ENCODE results near the gene ROCK2. TPM values are rescaled to one million over a fixed set of nuclear protein-coding genes. Genes with fewer than 3 reads are reported as not detected.

Gene ROCK2
- total and polyA plus RNA-seq, 9 of the 15 experiments (the other 6 are each of a cell fraction or from before 2014, with no cell fraction given) = 4.9 to 30.6 (median 14.3) TPM

DNA sequence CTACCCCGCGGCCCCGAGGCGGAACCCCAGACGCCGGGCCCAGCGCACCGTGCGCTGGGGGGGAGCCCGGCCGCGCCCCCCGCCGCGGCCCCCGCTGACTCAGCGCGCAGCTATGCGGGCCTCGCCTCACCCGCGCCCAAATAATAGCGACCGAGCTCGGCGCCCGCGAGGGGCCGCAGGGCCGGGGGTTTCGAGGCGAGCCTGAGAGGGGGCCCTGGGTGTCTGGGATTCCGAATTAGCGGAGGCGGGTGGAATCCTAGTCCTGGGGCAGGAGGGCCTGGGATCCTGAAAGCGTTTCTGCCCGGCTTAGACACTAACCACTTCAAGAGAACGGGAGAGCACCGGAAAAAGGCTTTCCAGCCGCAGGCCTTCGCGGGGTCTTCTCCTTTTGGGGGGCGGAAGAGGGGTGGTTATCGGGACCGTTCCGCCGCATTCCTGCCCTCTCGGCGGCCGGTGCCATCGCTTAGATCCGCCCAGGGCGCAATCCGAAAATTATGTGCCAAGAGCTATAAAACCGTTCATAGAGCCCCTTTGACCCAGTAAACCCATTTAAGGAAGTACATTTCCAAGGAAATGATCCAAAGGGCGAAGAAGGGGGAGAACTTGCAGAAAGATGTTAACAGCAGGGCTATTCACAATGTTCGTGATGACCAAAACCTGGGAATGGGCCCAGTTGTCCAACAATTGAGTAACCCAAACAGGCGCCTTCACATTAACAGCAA, 681 bp upstream of the ROCK2 start (continued):
- TF ChIP-seq TAF7 (tag; IDR thresholded peaks at IDR 0.05) = no peak
- TF ChIP-seq ZNF253 (CRISPR knock-in tag; conservative IDR thresholded peaks at IDR 0.05) = no peak
- TF ChIP-seq BRF2 (IDR thresholded peaks at IDR 0.05; ENCODE audit: borderline replicate concordance, insufficient read depth, insufficient read length) = no peak
- 0 out of 2 replicates have a peak, but pooled peaks have one; percentile 19 for TF ChIP-seq HDAC2 (IDR thresholded peaks at IDR 0.05)
- no peak for TF ChIP-seq ZNF551 (CRISPR knock-in tag; IDR thresholded peaks at IDR 0.05)
- TF ChIP-seq ZNF780A (CRISPR knock-in tag; IDR thresholded peaks at IDR 0.05) = no peak
- peak; percentile 98 for TF ChIP-seq ZBTB7A (IDR thresholded peaks at IDR 0.05; ENCODE audit: borderline replicate concordance, control insufficient read depth, low read depth, low read length)
- TF ChIP-seq, protein P1, sequence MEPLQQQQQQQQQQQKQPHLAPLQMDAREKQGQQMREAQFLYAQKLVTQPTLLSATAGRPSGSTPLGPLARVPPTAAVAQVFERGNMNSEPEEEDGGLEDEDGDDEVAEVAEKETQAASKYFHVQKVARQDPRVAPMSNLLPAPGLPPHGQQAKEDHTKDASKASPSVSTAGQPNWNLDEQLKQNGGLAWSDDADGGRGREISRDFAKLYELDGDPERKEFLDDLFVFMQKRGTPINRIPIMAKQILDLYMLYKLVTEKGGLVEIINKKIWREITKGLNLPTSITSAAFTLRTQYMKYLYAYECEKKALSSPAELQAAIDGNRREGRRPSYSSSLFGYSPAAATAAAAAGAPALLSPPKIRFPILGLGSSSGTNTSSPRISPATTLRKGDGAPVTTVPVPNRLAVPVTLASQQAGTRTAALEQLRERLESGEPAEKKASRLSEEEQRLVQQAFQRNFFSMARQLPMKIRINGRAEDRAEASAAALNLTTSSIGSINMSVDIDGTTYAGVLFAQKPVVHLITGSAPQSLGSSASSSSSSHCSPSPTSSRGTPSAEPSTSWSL (CRISPR knock-in tag; IDR thresholded peaks at IDR 0.05; ENCODE audit: borderline replicate concordance) = no peak
- TF ChIP-seq EP300 (IDR thresholded peaks at IDR 0.05; ENCODE audit: low read length) = no peak
- TF ChIP-seq CREM (IDR thresholded peaks at IDR 0.05; ENCODE audit: low read depth) = no peak
- TF ChIP-seq, protein P2, sequence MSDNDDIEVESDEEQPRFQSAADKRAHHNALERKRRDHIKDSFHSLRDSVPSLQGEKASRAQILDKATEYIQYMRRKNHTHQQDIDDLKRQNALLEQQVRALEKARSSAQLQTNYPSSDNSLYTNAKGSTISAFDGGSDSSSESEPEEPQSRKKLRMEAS (CRISPR knock-in tag; IDR thresholded peaks at IDR 0.05) = 0 out of 2 replicates have a peak, but pooled peaks have one; percentile 31
- TF ChIP-seq RBM25 (IDR thresholded peaks at IDR 0.05; ENCODE audit: low read depth, low read length, severe bottlenecking) = no peak
- TF ChIP-seq PREB (CRISPR knock-in tag; IDR thresholded peaks at IDR 0.05) = no peak
- TF ChIP-seq FOXA3 (CRISPR knock-in tag; conservative IDR thresholded peaks at IDR 0.05 in 1 of 2, IDR thresholded peaks at IDR 0.05 in 1 of 2) = no peak
- no peak for TF ChIP-seq ZFP1 (CRISPR knock-in tag; IDR thresholded peaks at IDR 0.05)
- TF ChIP-seq CBX3 (IDR thresholded peaks at IDR 0.05; ENCODE audit: borderline replicate concordance in 1 of 2, low read length in 2 of 2) = no peak
- no peak for TF ChIP-seq PPARD (CRISPR knock-in tag; IDR thresholded peaks at IDR 0.05)
- no peak for TF ChIP-seq DMBX1 (CRISPR knock-in tag; IDR thresholded peaks at IDR 0.05; ENCODE audit: borderline replicate concordance)
- no peak for TF ChIP-seq ZNF324 (CRISPR knock-in tag; IDR thresholded peaks at IDR 0.05)
- no peak for TF ChIP-seq ZNF785 (CRISPR knock-in tag; IDR thresholded peaks at IDR 0.05)
- no peak for TF ChIP-seq ZNF239 (CRISPR knock-in tag; IDR thresholded peaks at IDR 0.05)
- no peak for TF ChIP-seq ATF6 (CRISPR knock-in tag; IDR thresholded peaks at IDR 0.05)
